HepG2 (cell line): ENCODE data around the gene NPPA. TPM values are rescaled to one million over a fixed set of nuclear protein-coding genes. Genes with fewer than 3 reads are reported as not detected.

Source experiments
- ATAC-seq: fragments of 200-7000 bp; cut with Tn5 transposase; 3 replicates; pipeline ENCODE4 v1.9.1; 2020; ENCODE audit warnings: mild to moderate bottlenecking, moderate library complexity
- BruUV-seq: library from RNA; stranded (reverse); fragments of 400-500 nt; replicated peaks from 2 replicates; lab custom pipeline; 2021; lab: Mats Ljungman, UMichigan
- CTCF ChIA-PET: fragments of 300-600 bp; formaldehyde crosslinking; extraction: SDS; loops from one replicate; lab custom pipeline; 2021; ENCODE audit warnings: low total read pairs, inconsistent platforms, low intra/inter-chr PET ratio; lab: Yijun Ruan, JAX
- POLR2A ChIA-PET: fragments of 350-600 bp; sonication (Branson Sonifier 250); formaldehyde crosslinking; loops from one replicate; lab custom pipeline; 2020; ENCODE audit warnings: antibody characterized with exemption, inconsistent platforms; lab: Yijun Ruan, JAX
- DNase-seq: peaks from one replicate; pipeline ENCODE4 v3.0.0-alpha.2; 2015; ENCODE audit warnings: low spot score
- FAIRE-seq: peaks from 3 replicates; lab custom pipeline; 2011; peaks lifted over from hg19 to GRCh38; lab: Jason Lieb, UNC
- H2AFZ ChIP-seq: one replicate; pipeline ENCODE4 v1.6.1; 2011; ENCODE audit warnings: low read length, inconsistent platforms
- H3K27ac ChIP-seq: fragments of 300-600 bp; 3 replicates; pipeline ENCODE4 v1.8.0; 2011; ENCODE audit warnings: mixed run types, mild to moderate bottlenecking, mixed read lengths, low read length, inconsistent platforms; ENCODE audit not compliant: insufficient read depth; ENCODE audit errors: extremely low read length
- H3K27me3 ChIP-seq, 2 experiments: fragments of 200-600 bp in 1 of 2; 2 replicates in 1 of 2; 3 replicates in 1 of 2; pipeline versions ENCODE4 v1.6.0 to v1.8.0; 2011; ENCODE audit warnings: low read length in 2 of 2, mild to moderate bottlenecking in 2 of 2, moderate library complexity in 2 of 2, inconsistent platforms in 1 of 2; ENCODE audit not compliant: insufficient read depth in 2 of 2, control insufficient read depth in 1 of 2
- H3K36me3 ChIP-seq, 2 experiments: fragments of 200-600 bp in 1 of 2; replicated peaks in 1 of 2; 2 replicates in 1 of 2; 3 replicates in 1 of 2; pipeline versions ENCODE4 v1.5.1 to v1.8.0; 2011; ENCODE audit warnings: low read length in 2 of 2, inconsistent platforms in 1 of 2; ENCODE audit not compliant: insufficient read depth in 2 of 2, control insufficient read depth in 1 of 2
- H3K4me1 ChIP-seq: 2 replicates; pipeline ENCODE4 v1.5.1; 2012; ENCODE audit warnings: low read length, inconsistent platforms; ENCODE audit not compliant: insufficient read depth
- H3K4me2 ChIP-seq: 2 replicates; pipeline ENCODE4 v1.6.0; 2011; ENCODE audit warnings: low read depth, low read length, inconsistent platforms
- H3K4me3 ChIP-seq, 3 experiments: fragments of 200-600 bp in 1 of 3; sonication (generic), shearing (Covaris generic) in 1 of 3; replicated peaks in 1 of 3; 2 replicates each; pipeline ENCODE4 v1.5.1; 2011 to 2016; ENCODE audit warnings: low read length in 3 of 3, inconsistent platforms in 2 of 3, low read depth in 2 of 3, mild to moderate bottlenecking in 2 of 3, control low read depth in 1 of 3, mixed read lengths in 1 of 3; ENCODE audit not compliant: insufficient read depth in 1 of 3
- H3K79me2 ChIP-seq: one replicate; pipeline ENCODE4 v1.6.1; 2011; ENCODE audit warnings: low read length, inconsistent platforms; ENCODE audit not compliant: insufficient read depth
- H3K9ac ChIP-seq: 2 replicates; pipeline ENCODE4 v1.6.0; 2011; ENCODE audit warnings: mild to moderate bottlenecking, low read depth, low read length, inconsistent platforms; ENCODE audit not compliant: insufficient read depth
- H3K9me3 ChIP-seq: 2 replicates; pipeline ENCODE4 v1.5.1; 2012; ENCODE audit warnings: mild to moderate bottlenecking, low read length
- H4K20me1 ChIP-seq: 2 replicates; pipeline ENCODE4 v1.6.0; 2011; ENCODE audit warnings: inconsistent platforms, mild to moderate bottlenecking, low read length, moderate library complexity; ENCODE audit not compliant: insufficient read depth
- AGO2 ChIP-seq: fragments of 200-400 bp; formaldehyde crosslinking; optimal IDR thresholded peaks from 2 replicates; pipeline ENCODE3; 2017; ENCODE audit warnings: mild to moderate bottlenecking, low read depth, low read length, moderate library complexity
- CENPT ChIP-seq: sonication (generic); formaldehyde crosslinking; IDR thresholded peaks from 2 replicates; pipeline ENCODE4 v1.8.0; 2022; ENCODE audit warnings: low read depth, mild to moderate bottlenecking, moderate library complexity, missing genetic modification reagents
- FLYWCH1 ChIP-seq: sonication (generic); formaldehyde crosslinking; IDR thresholded peaks from 2 replicates; pipeline ENCODE4 v1.8.1; 2023; ENCODE audit warnings: mild to moderate bottlenecking, missing genetic modification reagents
- POLR2A ChIP-seq, 2 experiments: IDR thresholded peaks; 2 replicates each; pipeline ENCODE4 v1.6.1; 2011; ENCODE audit warnings: low read depth in 2 of 2, low read length in 2 of 2, mild to moderate bottlenecking in 1 of 2, moderate library complexity in 1 of 2; ENCODE audit not compliant: insufficient read depth in 1 of 2
- TCF7L2 ChIP-seq: IDR thresholded peaks from 2 replicates; pipeline ENCODE4 v1.6.1; 2011; ENCODE audit warnings: mild to moderate bottlenecking, low read depth, low read length, moderate library complexity
- ZNF629 ChIP-seq: sonication (generic); formaldehyde crosslinking; conservative IDR thresholded peaks from 2 replicates; pipeline ENCODE4 v1.5.0; 2020; ENCODE audit warnings: missing genetic modification reagents
- ZSCAN9 ChIP-seq: IDR thresholded peaks from 2 replicates; pipeline ENCODE4 v1.6.1; 2016; ENCODE audit warnings: borderline replicate concordance
- WGBS: methylation state at CpG from one replicate; pipeline ENCODE4 v1.1.6; 2017; ENCODE audit warnings: low lambda C conversion rate; 5-methylcytosine and 5-hydroxymethylcytosine counted together
- in situ Hi-C: cut with HindIII; loops from 2 replicates; pipeline ENCODE4 v1.10.0; 2017; ENCODE audit warnings: low pct_unique_long_range_greater_than_20kb; ENCODE audit not compliant: extremely low pct_ligation_motif_present
- intact Hi-C: fragments of 100-400 bp; cut with micrococcal nuclease; formaldehyde crosslinking; loops from one replicate; pipeline ENCODE4 v1.10.0; 2022; ENCODE audit not compliant: unreplicated experiment
- polyA plus RNA-seq, 8 experiments: library from polyadenylated mRNA; depleted of rRNA in 3 of 8; stranded (reverse) in 7 of 8; unstranded in 1 of 8; fragments of >200 nt; fragmentation: Illumina TruSeq in 4 of 8; extraction: Trizol in 4 of 8; gene quantifications; 2 replicates each; pipeline versions ENCODE4 v1.2.1 to v1.2.3, GENCODE V29; 2011 to 2016; ENCODE audit warnings: low read depth in 4 of 8, missing spikeins in 1 of 8, mixed read lengths in 1 of 8; ENCODE audit not compliant: insufficient read depth in 1 of 8
- total RNA-seq, 5 experiments: library from RNA; depleted of rRNA; stranded (reverse); fragments of >200 nt; fragmentation: Illumina TruSeq; extraction: Trizol; gene quantifications; 2 replicates each; pipeline ENCODE4 v1.2.3, GENCODE V29; 2016; ENCODE audit warnings: low read depth in 1 of 5
- TF ChIP-seq, protein P1 (sequence below): IDR thresholded peaks from 2 replicates; pipeline ENCODE4 v1.6.1; 2012; ENCODE audit warnings: inconsistent platforms
- TF ChIP-seq, protein P2 (sequence below): sonication (generic); formaldehyde crosslinking; IDR thresholded peaks from 2 replicates; pipeline ENCODE4 v1.5.0; 2020; ENCODE audit warnings: missing genetic modification reagents
- TF ChIP-seq, protein P3 (sequence below): sonication (generic); formaldehyde crosslinking; IDR thresholded peaks from 2 replicates; pipeline ENCODE4 v1.4.0; 2020; ENCODE audit warnings: missing genetic modification reagents, borderline replicate concordance

NPPA gene
- total and polyA plus RNA-seq, 2 of the 13 experiments (the other 11 are each of a cell fraction or from before 2014, with no cell fraction given), result not detected

DNA sequence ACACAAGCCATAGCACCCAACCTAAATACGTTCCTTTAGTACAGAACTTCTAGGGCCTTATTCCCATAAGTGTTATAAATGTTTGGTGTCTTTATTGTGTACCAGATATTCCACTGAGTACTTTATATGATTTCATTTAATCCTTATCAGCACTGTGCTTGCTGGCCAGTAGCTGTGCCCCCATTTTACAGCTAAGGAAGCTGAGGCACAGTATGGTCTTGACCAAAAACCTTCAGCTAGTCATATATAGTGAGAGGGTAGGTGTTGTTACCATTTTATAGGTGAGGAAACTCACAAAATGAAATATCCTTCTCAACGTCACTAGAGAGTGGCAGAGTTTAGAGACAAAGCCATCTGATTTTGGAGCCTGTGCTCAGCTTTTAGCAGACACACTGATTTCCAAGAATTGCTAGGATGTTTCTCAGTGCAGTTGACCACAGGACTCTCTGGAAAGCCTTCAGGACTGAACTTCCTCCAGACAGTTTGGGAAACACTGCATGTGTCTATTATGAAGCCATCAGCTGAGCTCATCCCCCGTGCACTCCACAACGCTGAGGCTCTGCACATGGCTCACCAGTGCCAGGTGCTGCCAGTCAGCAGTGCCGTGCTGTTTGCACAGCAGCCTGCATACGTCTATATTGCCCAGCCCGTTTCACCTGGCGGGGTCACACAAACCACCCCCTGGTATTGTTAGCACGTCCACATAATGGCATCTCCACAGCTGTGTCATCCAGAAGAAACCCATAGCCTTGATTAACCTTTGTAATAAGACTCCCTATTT is 15.4 kb downstream of the NPPA start:
- Histone ChIP-seq H3K27ac (no peak overlapping the region), H3K4me3 (no peak overlapping the region)
- CTCF ChIA-PET, result no interaction called here
- no TSS peak for BruUV-seq
- in situ Hi-C loops, result loop anchor here (10.0 kb wide), 1 partner anchor 133 kb away; no protein-coding TSS in a partner anchor
- no peak for TF ChIP-seq CENPT (CRISPR knock-in tag)
- no peak for TF ChIP-seq FLYWCH1 (CRISPR knock-in tag)
- TF ChIP-seq, protein P1, sequence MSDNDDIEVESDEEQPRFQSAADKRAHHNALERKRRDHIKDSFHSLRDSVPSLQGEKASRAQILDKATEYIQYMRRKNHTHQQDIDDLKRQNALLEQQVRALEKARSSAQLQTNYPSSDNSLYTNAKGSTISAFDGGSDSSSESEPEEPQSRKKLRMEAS, result no peak
- 0 out of 4 replicates have a peak, but pooled peaks of 1 of the 2 experiments have one; percentile 22 for TF ChIP-seq POLR2A (IDR thresholded peaks at IDR 0.05; ENCODE audit: insufficient read depth in 1 of 2, low read depth in 2 of 2, low read length in 2 of 2)
- TF ChIP-seq ZNF629 (CRISPR knock-in tag), result peak; percentile 62; the same call in 1 of the 2 replicates
- TF ChIP-seq, protein P2, sequence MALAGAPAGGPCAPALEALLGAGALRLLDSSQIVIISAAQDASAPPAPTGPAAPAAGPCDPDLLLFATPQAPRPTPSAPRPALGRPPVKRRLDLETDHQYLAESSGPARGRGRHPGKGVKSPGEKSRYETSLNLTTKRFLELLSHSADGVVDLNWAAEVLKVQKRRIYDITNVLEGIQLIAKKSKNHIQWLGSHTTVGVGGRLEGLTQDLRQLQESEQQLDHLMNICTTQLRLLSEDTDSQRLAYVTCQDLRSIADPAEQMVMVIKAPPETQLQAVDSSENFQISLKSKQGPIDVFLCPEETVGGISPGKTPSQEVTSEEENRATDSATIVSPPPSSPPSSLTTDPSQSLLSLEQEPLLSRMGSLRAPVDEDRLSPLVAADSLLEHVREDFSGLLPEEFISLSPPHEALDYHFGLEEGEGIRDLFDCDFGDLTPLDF (CRISPR knock-in tag), result no peak
- TF ChIP-seq AGO2, result peak; percentile 41
- TF ChIP-seq, protein P3, sequence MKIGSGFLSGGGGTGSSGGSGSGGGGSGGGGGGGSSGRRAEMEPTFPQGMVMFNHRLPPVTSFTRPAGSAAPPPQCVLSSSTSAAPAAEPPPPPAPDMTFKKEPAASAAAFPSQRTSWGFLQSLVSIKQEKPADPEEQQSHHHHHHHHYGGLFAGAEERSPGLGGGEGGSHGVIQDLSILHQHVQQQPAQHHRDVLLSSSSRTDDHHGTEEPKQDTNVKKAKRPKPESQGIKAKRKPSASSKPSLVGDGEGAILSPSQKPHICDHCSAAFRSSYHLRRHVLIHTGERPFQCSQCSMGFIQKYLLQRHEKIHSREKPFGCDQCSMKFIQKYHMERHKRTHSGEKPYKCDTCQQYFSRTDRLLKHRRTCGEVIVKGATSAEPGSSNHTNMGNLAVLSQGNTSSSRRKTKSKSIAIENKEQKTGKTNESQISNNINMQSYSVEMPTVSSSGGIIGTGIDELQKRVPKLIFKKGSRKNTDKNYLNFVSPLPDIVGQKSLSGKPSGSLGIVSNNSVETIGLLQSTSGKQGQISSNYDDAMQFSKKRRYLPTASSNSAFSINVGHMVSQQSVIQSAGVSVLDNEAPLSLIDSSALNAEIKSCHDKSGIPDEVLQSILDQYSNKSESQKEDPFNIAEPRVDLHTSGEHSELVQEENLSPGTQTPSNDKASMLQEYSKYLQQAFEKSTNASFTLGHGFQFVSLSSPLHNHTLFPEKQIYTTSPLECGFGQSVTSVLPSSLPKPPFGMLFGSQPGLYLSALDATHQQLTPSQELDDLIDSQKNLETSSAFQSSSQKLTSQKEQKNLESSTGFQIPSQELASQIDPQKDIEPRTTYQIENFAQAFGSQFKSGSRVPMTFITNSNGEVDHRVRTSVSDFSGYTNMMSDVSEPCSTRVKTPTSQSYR, result no peak
- no peak for TF ChIP-seq TCF7L2
- no peak for TF ChIP-seq ZSCAN9 (CRISPR knock-in tag)
- TF ChIP-seq, all 625 proteins: peak for 3
- 96% methylated on average over 8 of the region's 9 CpGs for WGBS
- Histone ChIP-seq H3K9me3 (no peaks in the 10 kb centered on the region), H3K27me3 (no peaks in the 10 kb centered on the region), H3K9ac (no peak overlapping the region), H4K20me1 (no peaks in the 10 kb centered on the region), H3K4me2 (no peak overlapping the region), H2AFZ (no peak overlapping the region), H3K4me1 (no peaks in the 10 kb centered on the region), H3K79me2 (no peaks in the 10 kb centered on the region), H3K36me3 (peaks cover 41 to 88% of the 10 kb centered on the region in 2 experiments)
- DNase-seq (no peak), FAIRE-seq (no peak), ATAC-seq (no peak)
- intact Hi-C loops, result no loop called here
- POLR2A ChIA-PET, result interaction anchor here (1.0 to 1.4 kb wide), 2 partner anchors 11 kb away, joined by 3 to 4 read pairs; no protein-coding TSS in a partner anchor
